Measurements from ENCODE around the gene NANOS2. TPM values are rescaled to one million over a fixed set of nuclear protein-coding genes. Genes with fewer than 3 reads are reported as not detected.

Gene NANOS2
- total and polyA plus RNA-seq, 2 of the 4 experiments (the other 2 are of a cell fraction), result not detected

DNA sequence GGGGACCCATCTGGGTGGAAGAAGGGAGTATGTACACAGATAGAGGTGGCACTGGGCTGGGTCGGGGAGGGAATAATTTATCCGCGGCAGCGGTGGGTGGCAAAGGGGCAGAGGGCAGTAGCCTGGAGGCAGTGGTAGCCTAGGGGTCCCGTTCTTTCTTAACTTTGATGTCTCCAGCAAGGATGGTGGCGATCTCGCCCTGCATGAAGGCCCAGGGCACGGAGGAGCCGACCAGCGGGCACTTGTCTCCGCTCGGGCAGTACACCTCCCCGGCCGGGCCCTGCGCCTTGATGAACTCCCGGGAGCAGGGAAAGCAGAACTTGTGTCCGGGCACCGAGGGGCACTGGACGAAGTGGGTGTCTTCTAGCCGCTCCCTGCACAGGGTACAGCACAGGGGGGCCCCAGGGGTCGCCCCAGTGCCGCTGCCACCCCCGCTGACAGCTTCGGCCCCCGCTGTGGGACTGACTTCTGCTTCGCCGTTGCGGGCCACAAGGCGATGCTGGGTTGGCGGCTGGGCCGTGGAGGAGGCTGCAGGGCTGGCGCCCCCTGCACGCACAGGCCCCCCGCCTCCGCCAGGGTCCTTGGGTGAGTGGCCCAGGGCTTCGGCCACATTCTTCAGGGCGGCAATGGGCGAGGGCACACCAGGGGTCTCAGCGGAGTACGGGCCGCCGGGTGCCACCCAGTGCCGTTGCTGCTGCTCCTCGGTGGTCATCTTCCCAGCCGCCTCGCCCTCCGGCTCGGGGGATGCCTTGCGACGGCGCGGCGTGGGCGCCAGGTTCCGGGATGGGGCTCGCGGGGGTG is 30.5 kb downstream of the NANOS2 start (continued):
- no peak for TF ChIP-seq CEBPB (IDR thresholded peaks at IDR 0.05; ENCODE audit: low read depth, low read length)

DNA sequence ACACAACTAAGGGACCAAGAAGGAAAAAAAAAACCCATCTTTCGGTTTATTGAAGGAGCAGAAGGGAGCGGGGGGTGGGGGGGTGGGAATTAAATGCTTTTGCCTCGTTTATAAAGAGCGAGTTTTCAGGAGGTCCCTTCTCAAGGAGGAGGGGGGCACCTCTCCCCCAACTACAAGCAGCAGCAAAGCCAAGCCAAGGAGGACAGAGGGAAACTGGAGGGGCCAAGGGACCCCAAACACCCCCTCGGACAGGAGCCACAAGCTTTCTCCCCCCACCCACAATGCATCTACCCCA is 31.0 kb downstream of the NANOS2 start:
- Histone ChIP-seq H2BK120ac (ENCODE audit: low read depth, low read length) (no peak overlapping the region), H3K14ac (replicated peaks; ENCODE audit: low read depth, low read length) (no peak overlapping the region), H2BK5ac (ENCODE audit: low read depth, low read length, poor library complexity, severe bottlenecking) (no peak overlapping the region), H2BK20ac (ENCODE audit: low read depth, low read length) (no peak overlapping the region), H4K5ac (ENCODE audit: low read depth, low read length) (no peak overlapping the region), H3K18ac (ENCODE audit: low read depth, low read length) (no peak overlapping the region), H3K4me3 (ENCODE audit: insufficient read depth, low read depth, low read length) (no peak overlapping the region), H3K4ac (ENCODE audit: low read depth, low read length) (no peak overlapping the region), H4K91ac (ENCODE audit: insufficient read depth, low read depth, low read length) (no peak overlapping the region), H4K20me1 (ENCODE audit: insufficient read depth, low read length) (peaks cover 15% of the 10 kb centered on the region), H2AK9ac (replicated peaks; ENCODE audit: low read depth, low read length, poor library complexity) (peak overlapping the region; percentile 46), H2AK5ac (ENCODE audit: low read depth, low read length) (no peak overlapping the region), H3K4me1 (ENCODE audit: control insufficient read depth, insufficient read depth, low read length) (peaks cover 10% of the 10 kb centered on the region), H3K36me3 (ENCODE audit: control insufficient read depth, insufficient read depth, low read length) (peaks cover 7% of the 10 kb centered on the region; the same call in 1 of the 2 replicates), H2AFZ (replicated peaks; ENCODE audit: low read length, poor library complexity) (peak overlapping the region; percentile 66), H3K9ac (ENCODE audit: low read depth, low read length) (0 out of 2 replicates have a peak overlapping the region, but pooled peaks have one; percentile 29), H3K9me1 (ENCODE audit: insufficient read depth, low read length) (peaks cover 6% of the 10 kb centered on the region; the same call in 1 of the 2 replicates), H3K4me2 (ENCODE audit: low read depth, low read length) (no peak overlapping the region), H3K56ac (ENCODE audit: extremely low read depth, insufficient read depth, low read length) (no peak overlapping the region), H3K23ac (ENCODE audit: low read depth, low read length) (no peak overlapping the region), H4K8ac (ENCODE audit: low read depth in 2 of 2, low read length in 2 of 2) (no peak overlapping the region), H3K27me3 (ENCODE audit: control insufficient read depth, insufficient read depth, low read length) (no peaks in the 10 kb centered on the region), H3K27ac (ENCODE audit: insufficient read depth, low read length) (no peak overlapping the region), H3K79me1 (ENCODE audit: low read depth in 1 of 2, low read length in 2 of 2) (peaks cover 8 to 30% of the 10 kb centered on the region in 2 experiments), H3K9me3 (ENCODE audit: control insufficient read depth, insufficient read depth, low read length) (no peaks in the 10 kb centered on the region), H2BK15ac (ENCODE audit: low read depth, low read length) (no peak overlapping the region)
- TF ChIP-seq, protein P1, sequence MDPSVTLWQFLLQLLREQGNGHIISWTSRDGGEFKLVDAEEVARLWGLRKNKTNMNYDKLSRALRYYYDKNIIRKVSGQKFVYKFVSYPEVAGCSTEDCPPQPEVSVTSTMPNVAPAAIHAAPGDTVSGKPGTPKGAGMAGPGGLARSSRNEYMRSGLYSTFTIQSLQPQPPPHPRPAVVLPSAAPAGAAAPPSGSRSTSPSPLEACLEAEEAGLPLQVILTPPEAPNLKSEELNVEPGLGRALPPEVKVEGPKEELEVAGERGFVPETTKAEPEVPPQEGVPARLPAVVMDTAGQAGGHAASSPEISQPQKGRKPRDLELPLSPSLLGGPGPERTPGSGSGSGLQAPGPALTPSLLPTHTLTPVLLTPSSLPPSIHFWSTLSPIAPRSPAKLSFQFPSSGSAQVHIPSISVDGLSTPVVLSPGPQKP (IDR thresholded peaks at IDR 0.05; ENCODE audit: borderline replicate concordance, low read depth, low read length), result no peak
- no peak for TF ChIP-seq BHLHE40 (IDR thresholded peaks at IDR 0.05; ENCODE audit: low read depth, low read length)
- no peak for TF ChIP-seq RAD21 (IDR thresholded peaks at IDR 0.05; ENCODE audit: low read length)
- TF ChIP-seq, protein P2, sequence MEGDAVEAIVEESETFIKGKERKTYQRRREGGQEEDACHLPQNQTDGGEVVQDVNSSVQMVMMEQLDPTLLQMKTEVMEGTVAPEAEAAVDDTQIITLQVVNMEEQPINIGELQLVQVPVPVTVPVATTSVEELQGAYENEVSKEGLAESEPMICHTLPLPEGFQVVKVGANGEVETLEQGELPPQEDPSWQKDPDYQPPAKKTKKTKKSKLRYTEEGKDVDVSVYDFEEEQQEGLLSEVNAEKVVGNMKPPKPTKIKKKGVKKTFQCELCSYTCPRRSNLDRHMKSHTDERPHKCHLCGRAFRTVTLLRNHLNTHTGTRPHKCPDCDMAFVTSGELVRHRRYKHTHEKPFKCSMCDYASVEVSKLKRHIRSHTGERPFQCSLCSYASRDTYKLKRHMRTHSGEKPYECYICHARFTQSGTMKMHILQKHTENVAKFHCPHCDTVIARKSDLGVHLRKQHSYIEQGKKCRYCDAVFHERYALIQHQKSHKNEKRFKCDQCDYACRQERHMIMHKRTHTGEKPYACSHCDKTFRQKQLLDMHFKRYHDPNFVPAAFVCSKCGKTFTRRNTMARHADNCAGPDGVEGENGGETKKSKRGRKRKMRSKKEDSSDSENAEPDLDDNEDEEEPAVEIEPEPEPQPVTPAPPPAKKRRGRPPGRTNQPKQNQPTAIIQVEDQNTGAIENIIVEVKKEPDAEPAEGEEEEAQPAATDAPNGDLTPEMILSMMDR (conservative IDR thresholded peaks at IDR 0.05; ENCODE audit: low read depth, low read length), result no peak
- TF ChIP-seq CEBPB (IDR thresholded peaks at IDR 0.05; ENCODE audit: low read depth, low read length), result no peak
- TF ChIP-seq RCOR1 (IDR thresholded peaks at IDR 0.05; ENCODE audit: insufficient replicate concordance, low read length), result no peak
- TF ChIP-seq RFX5 (IDR thresholded peaks at IDR 0.05; ENCODE audit: low read depth, low read length), result no peak
- TF ChIP-seq, protein P3, sequence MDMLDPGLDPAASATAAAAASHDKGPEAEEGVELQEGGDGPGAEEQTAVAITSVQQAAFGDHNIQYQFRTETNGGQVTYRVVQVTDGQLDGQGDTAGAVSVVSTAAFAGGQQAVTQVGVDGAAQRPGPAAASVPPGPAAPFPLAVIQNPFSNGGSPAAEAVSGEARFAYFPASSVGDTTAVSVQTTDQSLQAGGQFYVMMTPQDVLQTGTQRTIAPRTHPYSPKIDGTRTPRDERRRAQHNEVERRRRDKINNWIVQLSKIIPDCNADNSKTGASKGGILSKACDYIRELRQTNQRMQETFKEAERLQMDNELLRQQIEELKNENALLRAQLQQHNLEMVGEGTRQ (IDR thresholded peaks at IDR 0.05; ENCODE audit: low read depth, low read length), result no peak
- no peak for TF ChIP-seq POLR2A (IDR thresholded peaks at IDR 0.05; ENCODE audit: low read depth, low read length)
- TF ChIP-seq MAZ (IDR thresholded peaks at IDR 0.05; ENCODE audit: borderline replicate concordance, low read depth, low read length), result no peak
- TF ChIP-seq MAFK (IDR thresholded peaks at IDR 0.05; ENCODE audit: low read depth, low read length), result no peak
- no peak for TF ChIP-seq MXI1 (IDR thresholded peaks at IDR 0.05; ENCODE audit: borderline replicate concordance, low read depth, low read length)
- intact Hi-C loops (cut with micrococcal nuclease) (no loop called here), dilution Hi-C loops (cut with HindIII; ENCODE audit: low sequenced_read_pairs, unreplicated experiment) (no loop called here), in situ Hi-C loops (cut with MboI; ENCODE audit: low sequenced_read_pairs) (no loop called here)
- no peak for DNase-seq
- ChIA-PET POLR2A (ENCODE audit: unreplicated experiment) (no interaction called here), CTCF (no interaction called here)
- WGBS, 2 experiments (ENCODE audit: extremely low coverage in 2 of 2, insufficient read length in 1 of 2), result no CpG with 5 or more reads among the region's 5 CpGs
- BruUV-seq (replicated peaks), result no TSS peak
- ATAC-seq (ENCODE audit: low read depth), result no peak
